ENCODE data around the gene UGT8. TPM values are rescaled to one million over a fixed set of nuclear protein-coding genes. Genes with fewer than 3 reads are reported as not detected.
A peak's percentile ranks its signal among the peaks of the same experiment; 100 is the strongest.

The UGT8 gene
- total and polyA plus RNA-seq, 2 donors from 2014 or later = 20.0 to 42.2 TPM

- TF ChIP-seq, protein P1, sequence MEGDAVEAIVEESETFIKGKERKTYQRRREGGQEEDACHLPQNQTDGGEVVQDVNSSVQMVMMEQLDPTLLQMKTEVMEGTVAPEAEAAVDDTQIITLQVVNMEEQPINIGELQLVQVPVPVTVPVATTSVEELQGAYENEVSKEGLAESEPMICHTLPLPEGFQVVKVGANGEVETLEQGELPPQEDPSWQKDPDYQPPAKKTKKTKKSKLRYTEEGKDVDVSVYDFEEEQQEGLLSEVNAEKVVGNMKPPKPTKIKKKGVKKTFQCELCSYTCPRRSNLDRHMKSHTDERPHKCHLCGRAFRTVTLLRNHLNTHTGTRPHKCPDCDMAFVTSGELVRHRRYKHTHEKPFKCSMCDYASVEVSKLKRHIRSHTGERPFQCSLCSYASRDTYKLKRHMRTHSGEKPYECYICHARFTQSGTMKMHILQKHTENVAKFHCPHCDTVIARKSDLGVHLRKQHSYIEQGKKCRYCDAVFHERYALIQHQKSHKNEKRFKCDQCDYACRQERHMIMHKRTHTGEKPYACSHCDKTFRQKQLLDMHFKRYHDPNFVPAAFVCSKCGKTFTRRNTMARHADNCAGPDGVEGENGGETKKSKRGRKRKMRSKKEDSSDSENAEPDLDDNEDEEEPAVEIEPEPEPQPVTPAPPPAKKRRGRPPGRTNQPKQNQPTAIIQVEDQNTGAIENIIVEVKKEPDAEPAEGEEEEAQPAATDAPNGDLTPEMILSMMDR (IDR thresholded peaks at IDR 0.05; ENCODE audit: borderline replicate concordance, extremely low read depth, insufficient read depth) = no peak
- Histone ChIP-seq H3K27ac (ENCODE audit: low read depth in 2 of 2, low read length in 2 of 2) (no peak overlapping the region), H3K27me3 (ENCODE audit: control insufficient read depth, insufficient read depth, low read length) (no peaks in the 10 kb centered on the region), H3K4me3 (ENCODE audit: low read length in 3 of 3) (no peak overlapping the region), H3K9ac (ENCODE audit: low read length in 3 of 3) (no peak overlapping the region), H3K36me3 (ENCODE audit: control insufficient read depth in 2 of 3, insufficient read depth in 3 of 3, low read length in 3 of 3) (no peaks in the 10 kb centered on the region), H3K9me3 (ENCODE audit: control insufficient read depth in 2 of 3, insufficient read depth in 1 of 3, low read length in 3 of 3) (no peaks in the 10 kb centered on the region), H3K4me1 (ENCODE audit: control insufficient read depth in 2 of 3, insufficient read depth in 2 of 3, low read depth in 1 of 3, low read length in 3 of 3) (peaks cover 0 to 8% (median 0%) of the 10 kb centered on the region in 3 donors)
- intact Hi-C loops (cut with DNase I) = no loop called here
- peak in 1 of 5 donors; percentile 14 for DNase-seq
- no peak for FAIRE-seq
Observed at GRCh38 chr4:114563536-114564315, 34.9 kb upstream of the UGT8 start.

GRCh38 chr4:114577386-114577785, 21.2 kb upstream of the UGT8 start:
- FAIRE-seq = no peak
- intact Hi-C loops (cut with DNase I) = no loop called here
- H3K36me3 ChIP-seq (ENCODE audit: control insufficient read depth in 2 of 3, insufficient read depth in 3 of 3, low read length in 3 of 3) = no peaks in the 10 kb centered on the region

GRCh38 chr4:114582621-114583020, 16.0 kb upstream of the UGT8 start:
- Histone ChIP-seq H3K4me1 (ENCODE audit: control insufficient read depth in 2 of 3, insufficient read depth in 2 of 3, low read depth in 1 of 3, low read length in 3 of 3) (no peaks in the 10 kb centered on the region), H3K27ac (ENCODE audit: low read depth in 2 of 2, low read length in 2 of 2) (no peak overlapping the region), H3K4me3 (ENCODE audit: low read length in 3 of 3) (no peak overlapping the region), H3K36me3 (ENCODE audit: control insufficient read depth in 2 of 3, insufficient read depth in 3 of 3, low read length in 3 of 3) (no peaks in the 10 kb centered on the region), H3K9ac (ENCODE audit: low read length in 3 of 3) (no peak overlapping the region), H3K27me3 (ENCODE audit: control insufficient read depth, insufficient read depth, low read length) (no peaks in the 10 kb centered on the region), H3K9me3 (ENCODE audit: control insufficient read depth in 2 of 3, insufficient read depth in 1 of 3, low read length in 3 of 3) (peaks cover 0 to 5% (median 0%) of the 10 kb centered on the region in 3 donors)
- FAIRE-seq (no peak), DNase-seq (no peak)
- TF ChIP-seq, protein P1 (IDR thresholded peaks at IDR 0.05; ENCODE audit: borderline replicate concordance, extremely low read depth, insufficient read depth) = no peak
- intact Hi-C loops (cut with DNase I) = no loop called here

More at GRCh38 chr4:114577386-114577785, 21.2 kb upstream of the UGT8 start:
- Histone ChIP-seq H3K9ac (ENCODE audit: low read length in 3 of 3) (no peak overlapping the region), H3K27ac (ENCODE audit: low read depth in 2 of 2, low read length in 2 of 2) (no peak overlapping the region), H3K4me3 (ENCODE audit: low read length in 3 of 3) (no peak overlapping the region), H3K27me3 (ENCODE audit: control insufficient read depth, insufficient read depth, low read length) (no peaks in the 10 kb centered on the region), H3K4me1 (ENCODE audit: control insufficient read depth in 2 of 3, insufficient read depth in 2 of 3, low read depth in 1 of 3, low read length in 3 of 3) (no peaks in the 10 kb centered on the region), H3K9me3 (ENCODE audit: control insufficient read depth in 2 of 3, insufficient read depth in 1 of 3, low read length in 3 of 3) (peaks cover 0 to 5% (median 0%) of the 10 kb centered on the region in 3 donors)
- TF ChIP-seq, protein P1 (IDR thresholded peaks at IDR 0.05; ENCODE audit: borderline replicate concordance, extremely low read depth, insufficient read depth) = no peak
- no peak for DNase-seq

Measured in kidney (tissue), 14 donors.